Effector CD8-positive, alpha-beta T cell (primary cell): ENCODE measurements around the gene TMEM120A.

Source experiments
- DNase-seq: peaks from one replicate; lab custom pipeline; 2025; lab: John Stamatoyannopoulos, UW

The TMEM120A gene

DNA sequence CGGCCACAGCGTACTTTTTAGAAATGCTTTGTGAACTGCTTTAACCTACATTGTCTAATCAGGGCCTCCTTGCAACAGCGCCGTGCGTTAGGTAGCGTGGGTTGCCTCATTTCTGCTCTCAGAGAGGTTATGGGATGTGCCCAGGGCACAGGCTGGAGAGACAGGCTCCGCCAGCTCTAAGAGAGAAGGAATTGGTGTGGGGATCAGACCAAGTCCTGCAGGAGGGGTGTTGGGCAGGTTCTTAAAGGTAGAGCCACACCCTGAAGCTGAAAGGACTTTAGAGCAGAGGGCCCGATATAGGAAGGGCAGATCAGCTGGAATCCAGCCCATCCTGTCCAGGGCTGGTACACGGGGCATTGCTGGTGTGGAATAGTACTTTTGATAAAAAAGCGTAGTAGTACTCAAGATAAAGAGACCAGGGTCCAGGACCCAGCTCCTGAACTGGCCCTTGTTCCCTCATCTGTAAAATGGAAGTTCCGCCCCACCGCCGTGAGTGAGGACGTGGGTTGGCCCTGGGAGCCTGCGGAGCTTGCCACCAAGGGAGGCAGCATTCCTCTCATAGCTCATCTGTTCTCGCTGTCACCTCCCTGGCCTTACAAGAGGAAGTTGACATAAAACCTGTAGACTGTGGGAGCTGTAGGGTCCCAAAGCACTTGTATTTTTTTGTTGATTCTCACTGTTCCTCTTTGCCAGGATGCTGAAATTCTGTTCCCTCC is 37.2 kb downstream of the TMEM120A start:
- no peak for DNase-seq

DNA sequence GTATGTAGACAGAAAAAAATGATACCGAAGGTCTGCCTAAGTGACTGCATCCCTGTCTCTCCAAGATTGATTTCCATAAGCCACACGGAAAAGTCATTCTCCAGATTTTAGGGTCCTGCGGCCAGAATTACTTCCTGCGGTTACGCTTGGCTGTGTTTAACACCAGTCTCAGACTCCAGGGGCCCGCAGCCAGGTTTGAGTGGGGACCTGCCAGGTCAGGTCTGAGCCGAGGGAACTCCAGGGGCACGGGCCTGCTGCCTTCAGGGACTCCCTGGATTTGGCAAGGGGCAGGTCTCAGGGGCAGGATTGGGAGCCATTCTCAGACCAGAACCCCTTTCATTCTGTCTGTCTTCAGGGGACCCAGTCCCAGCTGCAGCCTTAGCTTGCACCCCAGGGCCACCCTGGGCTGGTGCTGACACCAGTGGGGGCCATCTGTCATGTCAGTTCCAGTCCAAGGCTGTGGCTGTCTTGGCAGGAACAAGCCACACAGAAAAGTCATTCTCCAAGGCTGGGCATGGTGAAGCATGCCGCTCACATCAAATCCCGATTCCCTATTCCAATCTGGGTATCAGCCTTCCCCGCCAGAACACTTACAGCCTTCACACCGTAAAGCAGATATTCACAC is 39.0 kb downstream of the TMEM120A start:
- DNase-seq, result no peak

DNA sequence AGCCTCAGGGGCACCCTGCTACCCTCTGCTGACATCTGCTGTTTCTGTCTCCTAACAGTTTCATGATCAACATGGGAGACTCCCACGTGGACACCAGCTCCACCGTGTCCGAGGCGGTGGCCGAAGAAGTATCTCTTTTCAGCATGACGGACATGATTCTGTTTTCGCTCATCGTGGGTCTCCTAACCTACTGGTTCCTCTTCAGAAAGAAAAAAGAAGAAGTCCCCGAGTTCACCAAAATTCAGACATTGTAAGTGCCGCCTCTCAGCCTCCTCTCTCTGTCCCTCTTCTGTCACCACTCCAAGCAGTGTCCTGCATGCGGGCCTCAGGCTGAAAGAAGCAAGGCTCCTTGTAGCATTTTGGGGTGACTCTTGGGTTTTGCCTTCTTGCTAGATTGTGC is 40.5 kb downstream of the TMEM120A start:
- no peak for DNase-seq

DNA sequence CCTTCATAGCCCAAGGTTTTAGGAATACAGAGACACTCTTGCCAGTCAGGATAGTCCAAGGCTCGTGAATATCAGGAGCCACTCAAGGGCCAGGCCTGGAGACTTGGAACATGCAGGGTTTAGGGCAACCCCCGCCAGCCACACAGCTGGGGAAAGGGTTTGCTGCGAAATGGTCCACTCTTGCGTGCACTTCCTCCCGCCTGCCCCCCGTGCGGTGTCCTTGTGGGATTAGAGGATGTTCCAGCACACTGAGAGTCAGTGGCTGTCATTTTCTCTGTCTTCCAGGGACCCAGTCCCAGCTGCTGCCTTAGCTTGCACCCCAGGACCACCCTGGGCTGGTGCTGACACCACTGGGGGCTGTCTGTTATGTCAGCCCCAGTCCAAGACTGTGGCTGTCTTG is 41.0 kb downstream of the TMEM120A start:
- no peak for DNase-seq

DNA sequence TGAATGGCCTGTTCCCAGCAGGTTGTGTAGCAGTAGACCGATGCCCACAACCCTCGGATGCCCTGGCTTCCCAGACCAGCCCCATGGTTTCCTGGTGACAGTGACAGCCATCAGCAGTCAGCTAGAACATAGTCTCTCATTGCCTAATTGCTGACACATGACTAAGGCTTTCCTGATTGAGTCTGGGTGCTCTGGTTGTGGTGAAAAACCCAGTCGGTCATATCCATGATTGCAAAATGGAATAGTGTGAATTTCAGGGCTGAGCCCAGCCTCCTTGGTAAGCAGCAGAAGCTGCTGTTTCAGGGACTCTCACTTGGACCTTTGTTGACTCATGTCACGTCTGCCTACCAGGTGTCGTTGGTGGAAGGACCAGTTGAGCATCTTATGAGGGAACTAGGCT is 42.9 kb downstream of the TMEM120A start:
- no peak for DNase-seq

DNA sequence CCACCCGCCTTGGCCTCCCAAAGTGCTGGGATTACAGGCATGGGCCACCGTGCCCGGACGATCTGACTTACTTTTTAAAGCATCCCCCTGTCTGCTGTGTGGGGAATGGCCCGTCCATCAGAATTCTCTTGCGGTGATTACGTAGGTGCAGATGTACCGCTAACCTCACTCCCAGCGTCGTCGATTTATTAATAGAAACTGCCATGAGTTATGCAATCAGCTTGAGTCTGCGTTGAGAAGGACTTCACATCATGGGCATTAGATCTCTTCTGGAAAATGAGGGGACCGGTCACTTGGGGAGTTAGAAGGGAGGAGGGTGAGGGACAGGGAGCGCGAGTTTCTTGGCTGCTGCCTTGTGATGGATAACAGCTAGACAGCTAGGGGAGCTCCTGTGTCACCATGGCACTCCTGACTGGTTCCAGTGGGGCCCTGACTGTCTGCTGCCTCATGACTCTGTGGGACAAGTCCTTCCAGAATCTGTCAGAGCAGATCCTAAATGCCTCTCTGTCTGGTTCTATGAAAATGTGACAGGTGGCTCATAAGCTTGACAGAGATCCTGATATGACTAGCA is 44.2 kb downstream of the TMEM120A start:
- no peak for DNase-seq

DNA sequence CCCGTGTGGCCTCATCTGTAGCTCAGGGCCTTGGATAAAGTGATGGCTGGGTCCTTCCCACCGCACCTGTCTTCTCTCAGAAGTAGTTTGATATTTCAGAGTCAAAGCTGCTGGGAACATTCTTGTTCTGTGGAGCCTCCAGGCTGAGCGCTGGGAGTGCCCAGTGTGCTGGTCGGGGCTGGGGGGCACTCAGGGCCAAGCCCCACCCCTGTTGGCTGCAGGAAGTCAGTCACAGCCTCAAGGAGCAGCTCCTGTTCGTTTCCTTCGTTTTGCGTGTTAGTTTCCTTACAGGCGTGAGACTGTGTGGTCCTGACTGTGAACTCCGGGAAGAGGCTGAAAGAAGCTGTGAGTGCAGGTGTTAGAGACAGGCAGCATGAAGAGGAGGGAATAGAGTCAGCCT is 46.2 kb downstream of the TMEM120A start:
- no peak for DNase-seq

DNA sequence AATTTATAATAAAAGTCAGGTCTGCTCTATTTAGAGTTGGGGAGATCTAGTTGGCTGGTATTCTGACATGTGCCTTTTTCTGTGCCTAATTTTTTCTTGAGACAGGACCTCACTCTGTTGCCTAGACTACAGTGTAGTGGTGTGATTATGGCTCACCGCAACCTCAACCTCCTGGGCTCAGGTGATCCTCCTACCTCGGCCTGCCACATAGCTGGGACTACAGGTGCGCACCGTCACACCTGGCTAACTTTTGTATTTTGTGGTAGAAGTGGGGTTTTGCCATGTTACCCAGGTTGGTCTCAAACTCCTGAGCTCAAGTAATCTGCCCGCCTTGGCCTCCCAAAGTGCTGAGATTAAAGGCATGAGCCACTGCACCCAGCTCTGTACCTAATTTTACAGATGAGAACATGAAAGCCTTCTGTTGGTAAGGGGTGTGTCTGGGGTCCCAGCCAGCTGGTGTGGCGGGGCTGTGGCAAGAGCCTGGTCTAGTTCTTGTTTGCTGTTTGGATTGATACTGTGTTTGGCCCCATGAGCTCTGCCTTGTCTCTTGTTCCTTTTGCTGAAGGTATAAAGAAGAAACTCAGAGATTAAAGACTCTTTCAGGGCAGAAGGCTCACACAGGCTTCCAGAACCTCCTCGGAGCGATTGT is 48.1 kb downstream of the TMEM120A start:
- DNase-seq, result no peak

DNA sequence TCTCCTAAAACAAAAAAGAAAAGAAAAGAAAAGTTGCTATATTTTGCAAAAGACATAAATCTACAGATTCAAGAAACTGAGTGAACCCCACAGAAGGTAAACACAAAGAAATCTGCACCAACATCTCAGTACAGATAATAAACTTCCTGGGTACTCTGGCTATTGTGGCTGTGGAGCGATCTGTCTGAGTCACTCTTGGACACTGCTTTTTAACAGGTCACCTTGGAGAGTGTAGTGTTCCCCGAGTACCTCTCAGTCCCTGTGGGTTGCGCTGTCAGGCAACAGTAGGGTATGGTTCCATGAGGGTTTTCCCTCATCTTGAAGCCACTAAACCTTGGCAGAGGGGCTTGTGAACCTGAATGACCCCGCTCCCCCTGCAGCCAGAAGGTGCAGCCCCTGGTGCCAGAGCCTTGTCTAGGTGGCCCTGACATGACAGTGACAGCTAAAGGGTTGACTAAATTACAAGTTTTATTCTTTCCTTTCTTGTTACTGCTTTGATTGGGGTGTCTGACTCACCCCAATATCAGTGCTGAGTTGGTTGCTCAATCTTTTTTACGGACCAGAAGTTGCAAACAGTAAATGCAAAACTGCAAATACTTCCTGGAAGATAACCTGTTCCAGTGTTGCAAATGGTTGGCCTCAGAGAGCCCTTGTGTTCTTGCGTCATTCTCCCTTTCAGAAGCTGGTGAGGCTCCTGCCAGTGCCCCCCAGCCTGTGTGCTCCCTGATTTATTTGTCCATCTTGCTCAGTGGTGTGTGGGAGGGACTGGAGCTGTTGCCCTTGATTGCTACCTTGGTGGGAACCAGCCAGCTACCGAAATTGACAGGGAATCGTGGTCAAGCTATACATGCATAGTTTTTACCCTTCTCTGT is 48.9 kb downstream of the TMEM120A start:
- DNase-seq, result no peak

DNA sequence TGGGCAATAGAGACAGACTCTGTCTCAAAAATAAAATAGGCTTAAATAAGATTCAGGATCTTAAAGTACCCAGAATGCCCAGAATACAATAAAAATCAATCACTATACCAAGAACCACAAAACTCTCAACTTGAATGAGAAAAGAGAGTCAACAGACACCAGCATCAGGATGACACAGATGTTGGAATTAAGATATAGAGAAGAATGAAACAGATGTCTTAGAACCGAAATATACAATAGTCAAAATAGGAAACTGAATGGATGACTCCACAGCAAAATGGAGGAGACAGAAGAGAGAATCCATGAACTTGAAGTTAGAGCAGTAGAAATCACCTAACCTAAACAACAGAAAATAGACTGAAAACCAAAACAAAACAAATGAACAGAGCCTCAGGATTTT is 49.9 kb downstream of the TMEM120A start:
- DNase-seq, result no peak

DNA sequence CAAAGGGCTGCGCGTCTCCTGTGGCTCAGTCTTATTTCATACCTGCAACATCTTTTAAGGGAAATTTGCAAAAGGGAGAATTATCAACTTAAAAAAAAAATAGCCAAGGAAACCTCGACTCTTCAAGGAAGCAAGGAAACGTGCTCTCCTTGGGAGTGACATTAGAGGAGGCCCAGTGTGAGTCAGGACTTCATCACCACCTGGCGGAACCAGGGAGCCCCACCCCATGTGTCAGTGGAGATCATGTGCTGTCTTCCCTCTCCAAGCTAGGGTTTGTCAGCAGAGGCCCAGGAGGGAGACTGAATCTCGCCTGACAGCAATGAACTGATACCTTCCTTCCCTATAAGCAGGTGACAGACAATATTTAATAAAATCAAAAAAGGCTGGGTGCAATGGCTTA is 50.5 kb downstream of the TMEM120A start:
- no peak for DNase-seq

DNA sequence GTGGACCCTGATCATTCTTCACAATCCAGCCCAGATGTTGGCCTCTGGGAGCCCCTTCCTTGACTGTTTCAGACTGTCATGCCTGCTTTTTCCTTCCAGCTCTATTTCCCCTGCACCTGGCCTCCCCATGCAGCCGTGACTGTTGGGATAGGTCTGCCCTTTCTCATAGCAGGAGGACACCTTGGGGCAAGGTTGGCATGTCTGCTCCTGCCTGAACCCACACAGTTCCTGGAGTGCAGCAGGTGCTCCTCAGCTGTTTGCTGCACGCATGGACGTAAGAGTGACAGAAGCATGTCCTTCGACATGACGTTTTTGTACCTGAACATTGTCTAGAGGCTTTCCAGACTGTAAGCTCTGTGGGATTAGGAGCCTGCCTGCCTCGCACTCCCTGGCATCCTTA is 55.5 kb downstream of the TMEM120A start:
- DNase-seq, result no peak

DNA sequence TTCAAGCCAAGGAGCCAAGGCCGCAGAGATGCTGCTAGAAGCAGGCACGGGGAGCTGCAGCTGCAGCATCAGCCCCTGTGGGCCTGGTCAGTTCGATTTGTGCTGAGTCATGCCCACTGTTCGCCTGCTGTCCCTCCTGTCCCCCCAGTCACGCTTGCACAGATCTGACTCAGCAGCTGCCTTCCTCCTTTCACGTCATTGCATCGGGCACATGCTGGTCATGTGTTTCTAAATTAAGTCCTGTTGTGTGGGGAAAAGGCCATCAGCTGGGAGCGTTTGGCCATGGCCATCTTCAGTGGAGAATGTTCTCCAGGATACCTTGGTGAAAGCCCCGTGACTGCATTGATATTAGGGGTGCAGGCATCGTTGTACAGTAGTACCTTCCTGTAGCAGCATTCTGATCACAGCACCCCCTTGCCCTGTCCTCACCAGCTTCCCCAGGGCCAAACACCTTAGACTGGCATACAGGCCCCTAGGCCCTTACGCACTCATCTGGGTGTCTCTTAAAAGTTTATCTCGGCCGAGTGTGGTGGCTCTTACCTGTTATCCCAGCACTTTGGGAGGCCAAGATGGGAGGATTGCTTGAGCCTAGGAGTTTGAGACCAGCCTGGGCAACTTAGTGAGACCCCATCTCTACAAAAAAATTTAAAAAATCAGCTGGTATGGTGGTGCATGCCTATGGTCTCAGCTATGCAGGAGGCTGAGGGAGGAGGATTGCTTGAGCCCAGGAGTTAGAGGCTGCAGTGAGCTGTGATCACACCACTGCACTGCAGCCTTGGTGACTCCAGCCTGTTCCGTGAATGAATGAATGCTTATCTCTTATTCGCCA is 56.2 kb downstream of the TMEM120A start:
- no peak for DNase-seq
